Kidney glomerular epithelial cell (primary cell): ENCODE results near the gene SPATS2L.

ENCODE experiments used
- DNase-seq: peaks from one replicate; lab custom pipeline; 2025; lab: John Stamatoyannopoulos, UW

Gene SPATS2L

DNA sequence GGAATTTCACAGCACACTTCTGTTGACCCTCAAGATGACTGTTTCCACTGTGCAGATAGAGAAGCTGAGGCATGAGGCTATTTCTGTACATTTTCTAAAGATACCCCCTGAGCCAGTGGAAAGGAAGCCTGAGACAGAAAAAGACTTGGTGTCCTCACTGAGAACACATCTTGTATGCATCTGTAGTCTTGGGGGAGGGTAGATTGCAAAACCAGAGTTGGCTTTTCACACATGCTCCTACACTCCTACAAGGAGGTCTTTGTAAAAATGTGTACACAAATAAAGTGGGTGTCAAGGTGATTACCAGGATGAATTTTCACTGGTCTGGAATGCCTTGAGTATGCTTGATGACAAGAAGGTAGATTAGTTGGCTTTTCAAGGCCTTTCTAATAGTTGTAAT, 105.3 kb downstream of the SPATS2L start:
- DNase-seq: no peak

- DNase-seq: no peak
Observed at GRCh38 chr2:200414367-200414766, 107.9 kb downstream of the SPATS2L start.

DNA sequence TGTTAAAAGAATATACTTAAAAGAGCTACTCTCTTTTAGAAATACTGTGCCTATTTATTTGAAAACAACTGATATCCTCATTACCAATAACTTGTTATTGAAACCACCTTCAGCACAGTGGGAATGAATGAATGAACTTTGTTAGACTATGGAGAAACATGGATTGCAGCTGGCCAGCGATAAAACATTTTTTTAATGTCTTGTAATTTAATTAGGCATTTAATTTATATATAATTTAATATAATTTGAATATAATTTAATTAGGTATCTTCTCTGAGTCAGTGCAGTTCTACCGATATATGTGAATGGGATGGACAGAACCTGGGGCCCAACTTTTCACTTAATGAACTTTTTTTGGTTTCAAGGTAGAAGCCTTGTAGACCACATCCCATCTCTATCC, 109.0 kb downstream of the SPATS2L start:
- DNase-seq: no peak

GRCh38 chr2:200416878-200417277, 110.4 kb downstream of the SPATS2L start:
- DNase-seq: no peak

- DNase-seq: no peak
Observed at GRCh38 chr2:200417366-200417765, 110.9 kb downstream of the SPATS2L start.

GRCh38 chr2:200418399-200418798, 111.9 kb downstream of the SPATS2L start:
- no peak for DNase-seq

GRCh38 chr2:200419325-200419724, 112.8 kb downstream of the SPATS2L start:
- DNase-seq: no peak

- no peak for DNase-seq
Observed at GRCh38 chr2:200421270-200421669, 114.8 kb downstream of the SPATS2L start.

DNA sequence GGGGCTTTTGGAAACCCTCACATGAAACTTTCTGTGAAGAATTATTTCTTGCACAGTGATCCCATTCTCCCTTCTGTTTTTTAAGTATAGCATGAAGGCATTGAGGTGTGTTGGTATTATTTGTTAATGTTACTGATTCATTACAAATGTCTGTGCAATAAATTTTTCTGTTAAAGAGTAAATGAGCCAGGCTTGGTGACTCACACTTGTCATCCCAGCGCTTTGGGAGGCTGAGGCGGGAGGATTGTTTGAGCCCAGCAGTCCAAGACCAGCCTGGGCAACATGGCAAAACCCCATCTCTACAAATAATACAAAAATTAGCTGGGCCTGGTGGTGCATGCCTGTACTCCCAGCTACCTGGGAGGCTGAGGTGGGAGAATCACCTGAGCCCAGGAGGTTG, 115.6 kb downstream of the SPATS2L start:
- DNase-seq: peak; percentile 30

- no peak for DNase-seq
Observed at GRCh38 chr2:200422532-200423261, 116.2 kb downstream of the SPATS2L start.

DNA sequence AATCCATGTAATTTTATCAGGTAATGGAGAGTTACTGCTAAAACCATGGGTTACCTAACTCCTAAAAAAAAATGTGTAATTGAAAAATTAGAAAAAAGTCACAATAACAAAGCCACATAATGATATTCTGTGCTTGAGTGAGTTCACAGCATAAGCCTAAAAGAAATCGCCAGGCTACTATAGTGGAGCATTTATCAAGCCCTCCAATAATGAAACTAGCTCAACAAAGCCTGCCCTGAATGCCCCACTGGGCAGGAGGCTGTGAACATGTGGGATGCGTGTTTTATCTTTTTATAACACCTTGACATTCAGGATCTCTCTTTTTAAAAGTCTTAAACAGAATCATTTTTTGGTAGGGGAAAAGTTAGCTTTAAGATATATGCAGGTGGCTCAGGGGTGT, 117.0 kb downstream of the SPATS2L start:
- DNase-seq: no peak

- no peak for DNase-seq
Observed at GRCh38 chr2:200425026-200425821, 118.7 kb downstream of the SPATS2L start.

DNA sequence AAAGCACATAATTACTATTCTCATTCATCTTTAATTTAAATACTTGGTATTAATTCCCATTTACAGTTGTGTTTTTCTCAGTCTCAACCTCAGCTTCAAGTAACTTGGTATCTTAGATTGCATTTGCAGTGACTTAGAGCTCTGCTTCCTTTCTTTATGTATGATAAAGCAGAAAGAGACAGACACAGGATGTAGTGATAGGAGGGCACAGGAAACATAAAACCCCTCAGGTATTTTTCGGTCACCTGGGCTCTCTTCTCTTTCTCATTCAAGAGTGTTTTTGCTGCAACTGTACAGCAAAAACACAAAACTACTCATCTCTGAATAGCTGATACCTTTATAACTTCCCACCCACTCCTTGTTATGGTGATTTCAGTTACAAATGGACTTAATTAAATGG, 120.3 kb downstream of the SPATS2L start:
- no peak for DNase-seq

GRCh38 chr2:200428961-200429665, 122.6 kb downstream of the SPATS2L start:
- no peak for DNase-seq

GRCh38 chr2:200430017-200430416, 123.5 kb downstream of the SPATS2L start:
- DNase-seq: no peak

DNA sequence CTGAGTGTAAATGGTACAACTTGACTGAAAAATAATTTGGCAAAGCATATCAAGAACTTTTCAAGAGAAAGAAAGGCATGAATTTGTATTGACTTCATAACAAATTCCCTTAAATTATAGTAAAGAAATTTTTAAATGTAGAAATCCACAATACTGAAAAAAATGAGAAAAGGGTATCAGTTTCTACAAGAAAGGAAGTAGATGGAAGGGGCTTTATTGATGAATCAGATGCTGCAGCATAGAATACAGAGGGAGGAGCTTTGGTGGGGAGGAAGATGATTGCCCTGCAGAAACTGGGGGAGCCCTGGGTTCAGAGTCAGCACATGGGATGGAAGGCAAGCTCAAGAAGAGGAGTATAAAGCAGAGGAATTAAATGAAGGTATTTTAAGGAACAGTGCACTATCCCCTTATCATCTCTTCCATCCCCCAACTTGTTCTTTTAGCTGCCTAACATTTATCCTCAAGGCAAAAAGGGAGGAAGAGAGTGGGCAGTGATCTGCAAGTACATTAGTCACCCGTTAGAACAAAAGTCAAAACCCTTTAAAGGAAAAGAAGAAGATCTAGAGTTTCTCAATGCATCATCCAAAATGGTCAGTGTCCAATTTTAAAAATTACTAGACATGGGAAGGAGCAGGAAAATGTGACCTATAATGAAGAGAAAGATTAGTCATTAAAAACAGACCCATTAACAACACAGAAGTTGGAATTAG, 125.7 kb downstream of the SPATS2L start:
- no peak for DNase-seq

- no peak for DNase-seq
Observed at GRCh38 chr2:200435379-200435778, 128.9 kb downstream of the SPATS2L start.

- DNase-seq: no peak
Observed at GRCh38 chr2:200438251-200438650, 131.8 kb downstream of the SPATS2L start.

DNA sequence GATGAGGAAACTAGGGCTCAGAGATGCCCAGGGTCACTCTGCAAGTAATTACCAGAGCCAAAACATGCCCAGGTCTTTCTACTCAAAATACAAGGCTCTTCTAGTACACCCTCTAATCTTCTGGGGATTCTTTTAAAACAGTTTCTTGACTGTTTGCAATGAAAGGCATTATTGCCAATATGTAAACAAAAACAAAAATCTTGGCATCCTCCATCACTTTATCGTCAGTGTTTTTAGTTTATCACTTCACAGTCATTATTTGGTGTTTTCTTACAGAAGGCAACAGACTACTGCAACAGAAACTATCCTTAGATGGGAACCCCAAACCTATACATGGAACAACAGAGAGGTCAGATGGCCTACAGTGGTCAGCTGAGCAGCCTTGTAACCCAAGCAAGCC, 132.4 kb downstream of the SPATS2L start:
- DNase-seq: no peak

DNA sequence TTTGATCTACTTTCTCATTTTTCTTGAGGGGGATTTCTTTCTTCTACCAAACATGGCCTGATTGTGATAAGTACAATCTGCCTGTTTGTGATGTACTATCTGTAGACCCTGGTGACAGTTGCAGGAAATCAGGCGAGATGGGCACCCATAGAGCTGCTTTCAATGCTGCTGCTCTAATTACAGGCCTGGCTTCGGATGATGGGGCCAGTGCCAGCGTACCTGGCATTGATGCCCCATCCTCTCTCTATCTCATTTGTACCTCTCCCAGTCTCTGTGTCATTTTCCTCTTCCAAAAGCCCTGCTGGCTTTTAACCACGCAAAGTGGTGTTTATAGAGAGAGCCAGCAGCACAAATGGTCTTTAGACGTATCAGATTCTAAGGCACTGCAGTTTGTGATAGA, 133.5 kb downstream of the SPATS2L start:
- no peak for DNase-seq

DNA sequence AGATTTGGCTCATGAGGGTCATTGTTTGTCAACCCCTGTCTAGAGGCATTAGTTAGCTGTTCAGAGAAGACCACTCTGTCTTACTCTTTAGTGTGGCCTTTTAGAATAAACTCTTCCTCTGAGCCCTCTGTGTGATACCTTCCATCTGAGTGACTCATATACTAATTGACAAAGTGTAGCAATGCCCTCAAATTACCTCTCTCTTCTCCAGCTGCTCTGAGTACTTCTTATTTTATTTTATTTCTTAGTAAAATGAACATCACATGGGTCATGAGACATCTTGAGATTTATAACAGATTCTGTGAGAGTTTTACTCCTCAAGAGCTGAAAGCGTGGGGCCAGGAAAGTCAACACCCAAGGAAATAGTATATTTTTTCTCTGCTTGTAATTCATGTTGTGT, 136.0 kb downstream of the SPATS2L start:
- DNase-seq: peak; percentile 1

DNA sequence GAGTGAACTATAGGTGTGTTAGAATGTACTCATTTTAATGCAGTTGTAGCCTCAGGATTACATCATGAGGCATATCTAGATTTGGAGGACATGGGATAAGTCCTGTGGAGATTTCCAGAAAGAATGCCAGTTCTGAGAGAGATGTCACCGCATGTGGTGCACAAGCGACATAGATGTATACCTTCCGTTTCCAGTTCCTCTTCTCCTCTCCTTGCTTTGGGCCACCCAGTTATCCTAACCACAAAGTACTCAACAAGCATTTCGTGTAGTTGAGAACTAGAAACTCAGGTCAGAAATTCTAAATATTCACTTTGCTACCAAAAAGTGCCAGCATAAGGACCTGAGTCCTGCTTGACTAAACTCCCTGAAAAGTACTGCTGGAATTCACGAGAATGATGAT, 136.9 kb downstream of the SPATS2L start:
- DNase-seq: no peak
